22Rv1 (cell line): ENCODE measurements around the gene ZNF814.
"Not testable (repeated sequence)": the region's sequence is repeated elsewhere in the genome, so short reads cannot be mapped to it uniquely, and the experiment has no call there.

Source experiments
- H3K27ac ChIP-seq: fragments of 450-650 bp; 2 replicates; pipeline ENCODE4 v1.5.1; 2017
- ZFX ChIP-seq: fragments of 450-650 bp; IDR thresholded peaks from 2 replicates; pipeline ENCODE4 v1.6.1; 2017; ENCODE audit warnings: antibody characterized with exemption, borderline replicate concordance
- TF ChIP-seq, protein P1 (sequence below): fragments of 450-650 bp; IDR thresholded peaks from 2 replicates; pipeline ENCODE4 v1.5.1; 2017; ENCODE audit warnings: mild to moderate bottlenecking

ZNF814 gene

DNA sequence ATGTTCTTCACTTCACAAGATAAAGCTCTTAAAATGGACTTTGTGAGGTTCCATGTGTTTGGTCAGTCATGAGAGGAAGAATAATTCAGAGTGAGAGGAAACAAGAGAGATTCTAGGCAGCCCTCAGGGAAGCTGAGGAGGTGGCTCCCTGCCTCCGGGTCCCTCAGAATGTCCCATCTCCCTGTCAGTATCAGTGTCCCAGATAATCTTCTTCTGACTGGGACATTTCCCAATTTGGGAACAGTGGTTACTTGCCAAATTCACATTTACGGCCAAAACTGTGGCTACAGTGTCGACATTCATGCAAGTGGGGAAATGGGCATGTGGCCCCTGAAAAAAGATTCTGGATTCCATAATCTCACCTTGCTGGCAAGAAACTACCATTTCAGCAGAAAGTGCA is 18.6 kb upstream of the ZNF814 start:
- TF ChIP-seq, protein P1, sequence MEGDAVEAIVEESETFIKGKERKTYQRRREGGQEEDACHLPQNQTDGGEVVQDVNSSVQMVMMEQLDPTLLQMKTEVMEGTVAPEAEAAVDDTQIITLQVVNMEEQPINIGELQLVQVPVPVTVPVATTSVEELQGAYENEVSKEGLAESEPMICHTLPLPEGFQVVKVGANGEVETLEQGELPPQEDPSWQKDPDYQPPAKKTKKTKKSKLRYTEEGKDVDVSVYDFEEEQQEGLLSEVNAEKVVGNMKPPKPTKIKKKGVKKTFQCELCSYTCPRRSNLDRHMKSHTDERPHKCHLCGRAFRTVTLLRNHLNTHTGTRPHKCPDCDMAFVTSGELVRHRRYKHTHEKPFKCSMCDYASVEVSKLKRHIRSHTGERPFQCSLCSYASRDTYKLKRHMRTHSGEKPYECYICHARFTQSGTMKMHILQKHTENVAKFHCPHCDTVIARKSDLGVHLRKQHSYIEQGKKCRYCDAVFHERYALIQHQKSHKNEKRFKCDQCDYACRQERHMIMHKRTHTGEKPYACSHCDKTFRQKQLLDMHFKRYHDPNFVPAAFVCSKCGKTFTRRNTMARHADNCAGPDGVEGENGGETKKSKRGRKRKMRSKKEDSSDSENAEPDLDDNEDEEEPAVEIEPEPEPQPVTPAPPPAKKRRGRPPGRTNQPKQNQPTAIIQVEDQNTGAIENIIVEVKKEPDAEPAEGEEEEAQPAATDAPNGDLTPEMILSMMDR: no peak
- TF ChIP-seq ZFX: no peak
- H3K27ac ChIP-seq: no peak overlapping the region

DNA sequence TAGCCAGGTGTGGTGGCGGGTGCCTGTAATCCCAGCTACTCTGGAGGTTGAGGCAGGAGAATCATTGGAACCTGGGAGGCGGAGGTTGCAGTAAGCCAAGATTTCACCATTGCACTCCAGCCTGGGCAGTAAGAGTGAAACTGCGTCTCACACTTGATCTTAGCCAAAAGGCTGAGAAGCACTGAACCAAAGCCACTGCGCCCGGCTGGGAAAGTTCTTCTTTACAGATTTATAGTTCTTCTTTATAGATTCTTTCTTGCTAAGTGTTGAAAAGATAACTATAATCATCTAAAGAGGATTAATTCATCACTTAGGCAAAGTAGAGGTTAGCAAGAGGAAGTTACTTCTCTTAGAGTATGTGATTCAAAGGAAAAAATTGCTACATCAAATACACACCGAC is 16.4 kb upstream of the ZNF814 start:
- H3K27ac ChIP-seq: no peak overlapping the region

DNA sequence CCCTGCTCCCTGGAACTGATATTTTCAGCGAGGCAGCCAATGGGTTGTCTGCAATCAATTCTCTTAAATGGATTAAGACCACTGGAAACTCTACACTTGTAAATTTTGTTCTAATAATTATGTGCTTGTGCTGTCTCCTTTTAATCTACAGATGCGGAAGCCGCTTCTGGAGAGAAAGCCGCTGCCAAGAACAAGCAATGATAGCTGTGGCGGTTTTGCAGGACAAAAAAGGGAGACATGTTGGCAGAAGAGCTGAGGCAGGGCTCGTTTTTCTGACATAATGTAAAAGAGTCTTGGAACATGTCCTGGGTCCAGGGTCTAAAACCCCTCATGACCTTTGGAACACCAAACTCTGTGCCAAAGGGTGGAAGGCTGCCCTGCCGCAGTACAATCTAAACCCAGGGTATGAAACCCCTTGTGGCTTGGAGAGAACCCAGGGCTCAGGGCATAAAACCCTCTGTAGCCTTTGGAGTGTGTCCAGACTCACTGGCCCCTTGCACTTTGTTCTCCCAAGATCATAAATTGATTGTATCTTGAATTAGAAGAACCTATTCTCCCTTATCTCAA is 14.9 kb upstream of the ZNF814 start:
- no peak for TF ChIP-seq ZFX
- TF ChIP-seq, protein P1: peak; percentile 21; the same call in 1 of the 2 replicates
- no peak overlapping the region for H3K27ac ChIP-seq

More for the DNA sequence above, 16.4 kb upstream of the ZNF814 start:
- TF ChIP-seq ZFX: no peak
- TF ChIP-seq, protein P1: no peak

DNA sequence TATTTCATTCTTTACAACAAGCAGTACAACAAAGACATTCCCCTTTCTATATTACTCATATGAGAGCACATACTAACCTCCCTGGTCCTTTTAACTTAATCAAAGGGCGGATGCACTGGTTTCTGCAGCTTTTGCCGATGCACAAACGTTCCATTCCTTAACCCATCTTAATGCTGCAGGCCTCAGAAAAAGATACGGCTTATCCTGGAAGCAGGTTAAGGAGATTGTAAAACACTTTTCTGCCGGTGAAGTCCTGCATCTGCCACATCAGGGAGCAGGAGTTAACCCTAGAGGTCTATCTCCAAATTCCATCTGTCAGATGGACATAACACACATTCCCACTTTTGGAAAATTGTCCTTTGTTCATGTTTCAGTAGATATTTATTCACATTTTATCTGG is 11.5 kb upstream of the ZNF814 start:
- TF ChIP-seq ZFX: no peak
- TF ChIP-seq, protein P1: no peak
- no peak overlapping the region for H3K27ac ChIP-seq

DNA sequence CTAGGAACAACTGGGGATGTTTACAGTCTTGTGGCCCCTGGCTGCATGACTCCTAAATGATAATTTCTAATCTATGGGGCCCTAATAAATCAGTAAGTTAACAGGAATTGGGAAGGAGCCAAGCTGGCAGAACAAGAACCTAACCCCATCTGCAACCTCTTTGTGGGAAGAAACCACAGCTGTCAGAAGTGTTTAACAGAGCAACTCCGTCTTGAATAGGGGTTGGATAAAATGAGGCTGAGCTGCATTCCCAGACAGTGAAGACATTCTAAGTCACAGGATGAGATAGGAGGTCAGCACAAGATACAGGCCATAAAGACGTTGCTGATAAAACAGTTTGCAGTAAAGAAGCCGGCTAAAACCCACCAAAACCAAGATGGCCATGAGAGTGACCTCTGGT is 1.9 kb upstream of the ZNF814 start:
- not testable (repeated sequence) for H3K27ac ChIP-seq

DNA sequence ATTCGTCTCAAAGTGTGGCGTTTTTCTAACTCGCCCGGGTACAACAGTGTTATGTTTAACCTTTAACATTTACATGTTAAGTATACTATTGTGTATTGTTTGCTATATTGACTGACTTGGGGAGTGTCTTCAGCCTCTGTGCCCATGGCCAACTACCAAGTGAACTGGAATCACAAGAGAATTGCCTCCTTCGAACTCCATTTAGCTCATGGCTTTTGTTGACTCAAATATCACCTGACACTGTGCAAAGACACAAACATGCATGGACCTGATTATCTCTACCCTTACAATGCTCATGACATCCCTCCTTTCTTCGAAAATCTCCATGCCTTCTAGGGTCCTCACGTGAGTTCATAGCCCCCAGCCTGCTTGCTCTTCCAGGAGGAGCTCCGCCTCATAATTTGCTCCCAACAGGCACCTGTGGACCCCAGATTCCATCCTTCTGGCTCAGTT is 704 bp downstream of the ZNF814 start:
- no peak overlapping the region; the same call in 1 of the 2 replicates for H3K27ac ChIP-seq
- TF ChIP-seq, protein P1: no peak
- TF ChIP-seq ZFX: no peak

DNA sequence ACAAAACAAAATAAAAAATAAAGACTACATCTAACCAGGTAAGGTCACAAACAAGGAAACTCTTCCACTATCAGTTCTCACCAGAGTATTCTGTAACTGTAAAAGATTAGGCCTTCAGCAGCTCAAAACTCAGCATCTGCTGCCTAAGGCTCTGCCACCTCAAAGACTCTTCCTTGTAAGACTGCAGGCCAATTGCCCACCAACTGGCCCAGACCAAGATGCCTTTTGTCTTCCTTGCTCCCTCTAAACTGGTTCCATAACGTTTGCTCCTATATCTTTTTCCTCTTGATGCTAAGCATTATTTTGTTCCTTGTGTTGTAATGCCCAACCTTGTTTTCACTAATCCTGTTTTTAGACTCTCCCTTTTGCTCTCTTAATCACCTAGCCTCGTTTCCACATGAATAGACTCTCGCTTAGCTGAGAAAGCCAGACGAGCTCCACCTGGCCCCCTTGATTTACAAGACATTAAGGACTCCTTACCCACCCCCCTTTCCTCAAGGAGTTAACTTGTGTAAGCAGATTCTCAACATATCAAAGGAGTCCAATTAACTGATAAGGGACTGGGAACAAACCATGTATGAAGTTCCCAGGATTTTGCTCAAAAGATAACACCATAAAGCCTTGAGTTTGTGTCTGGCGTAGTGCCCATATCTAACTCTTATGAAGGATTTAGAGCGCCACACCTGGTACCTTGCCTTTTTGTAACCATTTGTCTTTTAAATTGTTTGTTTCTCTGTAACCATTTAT is 1.5 kb downstream of the ZNF814 start:
- no peak overlapping the region for H3K27ac ChIP-seq
- TF ChIP-seq, protein P1: no peak
- no peak for TF ChIP-seq ZFX
